ENCODE results near the gene ANKLE1.

ANKLE1 gene

DNA sequence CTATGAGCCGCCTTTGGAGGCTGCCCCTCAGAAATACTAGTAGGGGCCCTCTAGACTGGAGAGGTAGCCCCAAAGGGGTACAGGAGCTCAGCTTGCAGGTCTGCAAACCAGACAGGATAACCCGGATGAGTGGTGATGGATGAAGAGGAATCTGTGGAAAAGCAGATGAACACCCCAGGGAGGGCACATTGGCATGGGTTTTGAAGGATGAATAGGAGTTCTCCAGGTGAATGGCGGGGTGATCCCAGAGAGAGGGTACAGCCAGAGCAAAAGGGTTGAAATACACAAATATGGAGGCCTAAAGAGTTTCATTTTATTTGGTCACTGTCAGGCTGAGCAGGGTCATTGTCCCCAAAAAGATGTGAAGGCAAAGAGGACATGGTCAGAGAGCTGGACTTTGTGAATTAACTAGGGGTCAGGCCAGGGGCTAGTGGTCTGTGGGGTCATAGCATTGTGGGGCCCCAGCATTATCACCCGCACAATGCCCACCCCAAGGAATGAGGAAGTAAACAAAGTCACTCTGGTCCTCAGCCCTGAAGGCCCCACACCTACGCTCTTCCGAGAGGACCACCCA is 40.8 kb upstream of the ANKLE1 start:
- no peaks in the 10 kb centered on the region for H3K27me3 ChIP-seq (ENCODE audit: insufficient read depth, low read length)
- 0 out of 2 replicates have a peak, but pooled peaks cover 4% of the 10 kb centered on the region for H3K36me3 ChIP-seq (ENCODE audit: insufficient read depth, low read length)
- H3K4me2 ChIP-seq (ENCODE audit: low read length) = no peak overlapping the region
- no peaks in the 10 kb centered on the region for H3K79me2 ChIP-seq (ENCODE audit: insufficient read depth, low read length)
- H3K9ac ChIP-seq (ENCODE audit: low read length) = no peak overlapping the region
- H3K27ac ChIP-seq (ENCODE audit: low read depth, low read length, poor library complexity, severe bottlenecking) = peak overlapping the region; percentile 27
- H3K9me2 ChIP-seq (ENCODE audit: low read depth, low read length) = no peaks in the 10 kb centered on the region
- no peaks in the 10 kb centered on the region for H3F3A ChIP-seq (ENCODE audit: insufficient read depth, low read length)
- no peak overlapping the region for H3K4me3 ChIP-seq (ENCODE audit: low read depth, low read length, poor library complexity, severe bottlenecking)
- H3K4me1 ChIP-seq (ENCODE audit: insufficient read depth, low read length, severe bottlenecking) = peaks cover 37% of the 10 kb centered on the region
- TF ChIP-seq, protein P1, sequence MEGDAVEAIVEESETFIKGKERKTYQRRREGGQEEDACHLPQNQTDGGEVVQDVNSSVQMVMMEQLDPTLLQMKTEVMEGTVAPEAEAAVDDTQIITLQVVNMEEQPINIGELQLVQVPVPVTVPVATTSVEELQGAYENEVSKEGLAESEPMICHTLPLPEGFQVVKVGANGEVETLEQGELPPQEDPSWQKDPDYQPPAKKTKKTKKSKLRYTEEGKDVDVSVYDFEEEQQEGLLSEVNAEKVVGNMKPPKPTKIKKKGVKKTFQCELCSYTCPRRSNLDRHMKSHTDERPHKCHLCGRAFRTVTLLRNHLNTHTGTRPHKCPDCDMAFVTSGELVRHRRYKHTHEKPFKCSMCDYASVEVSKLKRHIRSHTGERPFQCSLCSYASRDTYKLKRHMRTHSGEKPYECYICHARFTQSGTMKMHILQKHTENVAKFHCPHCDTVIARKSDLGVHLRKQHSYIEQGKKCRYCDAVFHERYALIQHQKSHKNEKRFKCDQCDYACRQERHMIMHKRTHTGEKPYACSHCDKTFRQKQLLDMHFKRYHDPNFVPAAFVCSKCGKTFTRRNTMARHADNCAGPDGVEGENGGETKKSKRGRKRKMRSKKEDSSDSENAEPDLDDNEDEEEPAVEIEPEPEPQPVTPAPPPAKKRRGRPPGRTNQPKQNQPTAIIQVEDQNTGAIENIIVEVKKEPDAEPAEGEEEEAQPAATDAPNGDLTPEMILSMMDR (IDR thresholded peaks at IDR 0.05; ENCODE audit: low read length) = no peak
- no peak for TF ChIP-seq EZH2 (IDR thresholded peaks at IDR 0.05; ENCODE audit: borderline replicate concordance, low read length)
- H2AFZ ChIP-seq (ENCODE audit: low read length) = no peak overlapping the region
- no peaks in the 10 kb centered on the region for H3K9me3 ChIP-seq (ENCODE audit: low read length)
- H4K20me1 ChIP-seq (ENCODE audit: insufficient read depth, low read length) = no peaks in the 10 kb centered on the region

DNA sequence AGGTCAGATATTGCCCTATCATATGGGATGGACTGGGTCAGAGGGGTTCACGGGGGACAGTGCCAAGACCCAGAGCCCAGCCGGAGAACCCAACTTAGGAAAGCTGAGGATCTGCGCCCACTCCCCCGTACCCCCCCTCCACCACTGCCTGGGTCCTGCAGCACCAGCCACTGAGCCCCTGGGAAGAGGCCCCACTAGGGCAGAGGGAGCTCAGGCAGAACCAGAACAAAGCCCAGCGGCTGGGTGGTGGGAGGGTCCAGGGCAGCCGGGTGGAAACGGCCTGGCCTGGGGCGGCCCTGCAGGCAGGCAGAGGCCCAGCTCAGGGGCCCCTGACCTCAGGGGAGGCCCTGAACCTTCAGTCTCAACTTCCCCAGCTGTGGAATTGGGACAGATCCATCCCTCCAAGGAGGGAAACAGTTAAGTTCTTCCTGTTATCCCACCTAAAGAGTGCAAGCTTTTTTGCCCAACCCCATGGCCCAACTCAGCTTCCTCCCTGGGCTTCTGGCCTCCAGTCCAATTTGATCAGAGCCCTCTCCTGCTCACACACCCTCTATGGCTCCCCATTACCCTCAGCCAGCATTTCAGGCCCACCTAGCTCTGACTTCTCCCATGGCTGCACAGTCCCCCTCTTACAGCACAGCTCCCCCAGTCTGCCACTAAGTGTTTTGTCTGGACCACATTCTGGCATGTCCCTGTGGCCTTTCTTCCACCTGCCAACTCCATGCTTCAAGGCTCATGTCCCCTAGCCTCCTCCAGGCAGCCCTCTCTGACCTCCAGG is 39.1 kb upstream of the ANKLE1 start:
- Histone ChIP-seq H3K9me2 (ENCODE audit: low read depth, low read length) (no peaks in the 10 kb centered on the region), H3K4me2 (ENCODE audit: low read length) (peak overlapping the region; percentile 79; the same call in 1 of the 2 replicates), H3K36me3 (ENCODE audit: insufficient read depth, low read length) (0 out of 2 replicates have a peak, but pooled peaks cover 4% of the 10 kb centered on the region), H3K9ac (ENCODE audit: low read length) (no peak overlapping the region; the same call in 1 of the 2 replicates), H3K79me2 (ENCODE audit: insufficient read depth, low read length) (no peaks in the 10 kb centered on the region), H3K4me1 (ENCODE audit: insufficient read depth, low read length, severe bottlenecking) (peaks cover 36% of the 10 kb centered on the region), H3F3A (ENCODE audit: insufficient read depth, low read length) (no peaks in the 10 kb centered on the region), H2AFZ (ENCODE audit: low read length) (no peak overlapping the region), H3K4me3 (ENCODE audit: low read depth, low read length, poor library complexity, severe bottlenecking) (no peak overlapping the region), H3K27me3 (ENCODE audit: insufficient read depth, low read length) (no peaks in the 10 kb centered on the region), H4K20me1 (ENCODE audit: insufficient read depth, low read length) (no peaks in the 10 kb centered on the region), H3K9me3 (ENCODE audit: low read length) (no peaks in the 10 kb centered on the region), H3K27ac (ENCODE audit: low read depth, low read length, poor library complexity, severe bottlenecking) (peak overlapping the region; percentile 59)
- no peak for TF ChIP-seq EZH2 (IDR thresholded peaks at IDR 0.05; ENCODE audit: borderline replicate concordance, low read length)
- TF ChIP-seq, protein P1 (IDR thresholded peaks at IDR 0.05; ENCODE audit: low read length) = no peak

DNA sequence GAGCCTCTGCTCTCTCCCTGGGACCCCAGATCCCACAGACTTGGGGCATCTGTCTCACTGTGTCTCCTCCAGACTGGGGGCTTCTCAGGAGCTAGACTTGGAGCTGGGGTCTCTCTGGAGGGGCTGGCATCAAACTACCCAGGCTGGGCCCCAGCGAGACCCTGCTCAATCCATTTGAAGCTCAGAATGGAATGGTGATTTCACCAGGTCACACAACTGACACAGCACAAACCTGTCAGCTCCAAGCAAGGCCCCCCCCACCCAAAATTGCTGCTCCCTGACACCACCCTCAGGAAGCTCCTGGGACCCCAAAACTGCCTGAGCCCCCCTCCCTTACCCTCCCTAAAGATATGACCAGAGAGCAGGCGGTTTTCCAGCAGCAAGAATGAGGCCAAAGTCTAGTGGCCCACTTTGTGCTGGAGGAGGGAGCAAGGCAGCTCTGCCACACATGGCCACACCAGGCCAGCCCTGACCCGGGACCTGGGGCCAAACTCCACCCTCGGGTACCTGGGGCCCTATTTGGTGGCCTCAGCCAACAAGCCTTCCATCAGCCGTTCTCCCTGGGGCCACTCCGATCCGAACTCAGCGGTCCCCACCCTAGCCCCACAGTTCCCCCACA is 38.4 kb upstream of the ANKLE1 start:
- peak overlapping the region; percentile 51; the same call in 1 of the 2 replicates for H3K9ac ChIP-seq (ENCODE audit: low read length)
- H3K27ac ChIP-seq (ENCODE audit: low read depth, low read length, poor library complexity, severe bottlenecking) = peak overlapping the region; percentile 59
- H3K79me2 ChIP-seq (ENCODE audit: insufficient read depth, low read length) = no peaks in the 10 kb centered on the region
- 0 out of 2 replicates have a peak, but pooled peaks cover 4% of the 10 kb centered on the region for H3K36me3 ChIP-seq (ENCODE audit: insufficient read depth, low read length)
- H3K4me3 ChIP-seq (ENCODE audit: low read depth, low read length, poor library complexity, severe bottlenecking) = peak overlapping the region; percentile 66
- H3K9me2 ChIP-seq (ENCODE audit: low read depth, low read length) = no peaks in the 10 kb centered on the region
- H3K4me2 ChIP-seq (ENCODE audit: low read length) = peak overlapping the region; percentile 79
- H3F3A ChIP-seq (ENCODE audit: insufficient read depth, low read length) = no peaks in the 10 kb centered on the region
- TF ChIP-seq, protein P1 (IDR thresholded peaks at IDR 0.05; ENCODE audit: low read length) = no peak
- TF ChIP-seq EZH2 (IDR thresholded peaks at IDR 0.05; ENCODE audit: borderline replicate concordance, low read length) = no peak
- H3K27me3 ChIP-seq (ENCODE audit: insufficient read depth, low read length) = no peaks in the 10 kb centered on the region
- no peaks in the 10 kb centered on the region for H3K9me3 ChIP-seq (ENCODE audit: low read length)
- H2AFZ ChIP-seq (ENCODE audit: low read length) = no peak overlapping the region
- peaks cover 36% of the 10 kb centered on the region for H3K4me1 ChIP-seq (ENCODE audit: insufficient read depth, low read length, severe bottlenecking)
- H4K20me1 ChIP-seq (ENCODE audit: insufficient read depth, low read length) = no peaks in the 10 kb centered on the region

Data from OCI-LY1 (cell line).